Adipocyte (in vitro differentiated cells): ENCODE results near the gene CORO2B.

Experiments used
- DNase-seq: peaks from one replicate; pipeline ENCODE4 v3.0.0-alpha.2; 2015; ENCODE audit warnings: low read depth
- H3K27me3 ChIP-seq: replicated peaks from 2 replicates; pipeline ENCODE4 v1.7.0; 2013; ENCODE audit warnings: mild to moderate bottlenecking, low read length, moderate library complexity; ENCODE audit not compliant: control insufficient read depth, insufficient read depth
- H3K36me3 ChIP-seq: 2 replicates; pipeline ENCODE4 v1.7.0; 2013; ENCODE audit warnings: low read length, mild to moderate bottlenecking, moderate library complexity; ENCODE audit not compliant: control insufficient read depth, insufficient read depth, severe bottlenecking
- H3K4me1 ChIP-seq: 2 replicates; pipeline ENCODE4 v1.7.0; 2013; ENCODE audit warnings: mild to moderate bottlenecking, low read length, moderate library complexity; ENCODE audit not compliant: control insufficient read depth, insufficient read depth
- H3K4me3 ChIP-seq: 2 replicates; pipeline ENCODE4 v1.7.0; 2013; ENCODE audit warnings: mild to moderate bottlenecking, low read length, moderate library complexity
- H3K9ac ChIP-seq: 2 replicates; pipeline ENCODE4 v1.7.0; 2013; ENCODE audit warnings: mild to moderate bottlenecking, low read length, moderate library complexity
- H3K9me3 ChIP-seq: 2 replicates; pipeline ENCODE4 v1.7.0; 2013; ENCODE audit warnings: mild to moderate bottlenecking, low read length, moderate library complexity; ENCODE audit not compliant: control insufficient read depth

The CORO2B gene

GRCh38 chr15:68615811-68616210, 37.0 kb downstream of the CORO2B start:
- DNase-seq = no peak
- H3K36me3 ChIP-seq = no peaks in the 10 kb centered on the region
- no peak overlapping the region for H3K9ac ChIP-seq
- H3K4me3 ChIP-seq = no peak overlapping the region
- H3K4me1 ChIP-seq = peaks cover 52% of the 10 kb centered on the region
- no peaks in the 10 kb centered on the region for H3K9me3 ChIP-seq
- H3K27me3 ChIP-seq = no peaks in the 10 kb centered on the region

DNA sequence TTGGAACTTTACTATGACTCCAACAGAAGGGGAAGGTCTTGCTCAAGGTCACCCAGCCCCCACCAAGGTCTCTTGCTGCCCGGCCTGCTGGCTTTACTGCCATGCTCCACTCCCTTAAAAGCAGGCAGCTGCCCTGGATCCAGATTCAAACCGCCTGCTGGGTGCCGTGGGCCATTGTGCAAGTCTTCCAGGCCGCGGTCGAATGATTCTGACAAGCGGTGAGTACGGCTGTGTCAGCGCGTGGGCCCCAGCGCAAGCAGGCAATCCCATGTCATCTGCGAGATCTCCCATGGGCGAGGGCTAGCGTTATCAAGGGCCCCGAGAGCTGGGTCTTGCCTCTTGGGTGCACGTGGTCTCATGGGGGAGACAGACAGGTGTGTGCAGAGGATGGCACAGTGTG, 37.6 kb downstream of the CORO2B start:
- no peaks in the 10 kb centered on the region for H3K27me3 ChIP-seq

DNA sequence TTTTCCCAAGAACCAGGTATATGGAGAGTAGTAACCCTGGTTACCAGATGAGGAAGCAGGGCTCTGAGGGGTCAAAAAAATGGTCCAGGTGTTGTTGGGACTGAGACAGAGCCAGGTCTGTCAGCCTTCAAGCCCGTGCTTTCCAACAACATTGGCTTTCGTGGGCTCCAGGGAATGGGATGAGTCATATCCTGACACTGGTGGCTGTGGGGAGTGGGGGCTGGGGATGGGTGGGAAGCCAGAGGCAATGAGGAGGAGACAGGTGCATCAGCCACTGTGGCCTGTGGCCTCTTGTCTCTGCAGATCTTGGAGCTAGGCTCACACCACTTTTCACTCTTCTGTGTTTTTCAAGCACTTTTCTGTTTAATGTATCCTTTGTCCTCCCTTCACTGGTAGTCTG, 38.2 kb downstream of the CORO2B start:
- Histone ChIP-seq H3K9me3 (no peaks in the 10 kb centered on the region), H3K27me3 (no peaks in the 10 kb centered on the region), H3K9ac (no peak overlapping the region), H3K4me3 (no peak overlapping the region), H3K4me1 (peaks cover 64% of the 10 kb centered on the region), H3K36me3 (no peaks in the 10 kb centered on the region)
- DNase-seq = no peak

More for the DNA sequence above, 37.6 kb downstream of the CORO2B start:
- no peaks in the 10 kb centered on the region for H3K36me3 ChIP-seq
- no peak for DNase-seq
- peaks cover 58% of the 10 kb centered on the region for H3K4me1 ChIP-seq
- H3K9ac ChIP-seq = no peak overlapping the region
- H3K4me3 ChIP-seq = no peak overlapping the region
- H3K9me3 ChIP-seq = no peaks in the 10 kb centered on the region

DNA sequence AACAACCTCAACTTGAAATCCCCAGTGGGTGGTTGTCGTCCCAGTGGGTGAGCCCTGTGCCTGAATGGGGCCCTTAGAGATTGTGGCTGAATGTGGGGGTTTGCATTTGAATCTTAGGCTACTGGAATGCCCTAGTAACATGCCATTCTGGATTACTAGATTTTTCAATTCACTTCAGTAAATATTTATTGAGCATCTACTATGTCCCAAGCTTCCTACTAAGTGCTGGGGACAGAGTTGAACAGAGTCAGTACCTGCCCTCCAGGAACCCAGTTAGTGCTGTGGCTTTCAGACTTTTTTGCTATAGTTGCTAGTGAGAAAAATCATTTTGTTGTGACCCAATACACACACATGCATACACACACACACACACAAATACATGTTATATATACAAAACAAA, 39.0 kb downstream of the CORO2B start:
- Histone ChIP-seq H3K4me3 (no peak overlapping the region), H3K27me3 (no peaks in the 10 kb centered on the region), H3K9me3 (no peaks in the 10 kb centered on the region), H3K9ac (no peak overlapping the region), H3K4me1 (peaks cover 66% of the 10 kb centered on the region), H3K36me3 (no peaks in the 10 kb centered on the region)
- no peak for DNase-seq

DNA sequence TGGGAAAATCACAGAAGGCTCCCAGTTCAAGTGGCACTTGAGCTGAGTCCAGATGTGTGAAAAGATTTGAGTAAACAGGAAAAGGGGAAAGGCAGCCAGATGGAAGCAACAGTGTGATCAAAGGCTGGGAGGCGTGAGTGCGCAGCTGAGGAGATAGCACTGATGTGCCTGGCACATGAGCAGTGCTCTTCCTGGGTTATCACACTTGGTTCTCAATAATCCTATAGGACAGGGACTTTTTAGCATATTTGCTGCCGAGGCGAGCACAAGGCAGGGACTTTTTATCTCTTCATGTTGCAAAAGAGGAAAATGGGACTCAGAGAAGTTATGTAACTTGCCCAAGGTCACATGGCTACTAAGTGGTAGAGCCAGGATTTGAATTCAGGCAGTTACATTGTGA, 39.6 kb downstream of the CORO2B start:
- Histone ChIP-seq H3K9ac (no peak overlapping the region), H3K27me3 (no peaks in the 10 kb centered on the region), H3K9me3 (no peaks in the 10 kb centered on the region), H3K4me3 (no peak overlapping the region), H3K36me3 (no peaks in the 10 kb centered on the region), H3K4me1 (peaks cover 66% of the 10 kb centered on the region)
- DNase-seq = no peak

DNA sequence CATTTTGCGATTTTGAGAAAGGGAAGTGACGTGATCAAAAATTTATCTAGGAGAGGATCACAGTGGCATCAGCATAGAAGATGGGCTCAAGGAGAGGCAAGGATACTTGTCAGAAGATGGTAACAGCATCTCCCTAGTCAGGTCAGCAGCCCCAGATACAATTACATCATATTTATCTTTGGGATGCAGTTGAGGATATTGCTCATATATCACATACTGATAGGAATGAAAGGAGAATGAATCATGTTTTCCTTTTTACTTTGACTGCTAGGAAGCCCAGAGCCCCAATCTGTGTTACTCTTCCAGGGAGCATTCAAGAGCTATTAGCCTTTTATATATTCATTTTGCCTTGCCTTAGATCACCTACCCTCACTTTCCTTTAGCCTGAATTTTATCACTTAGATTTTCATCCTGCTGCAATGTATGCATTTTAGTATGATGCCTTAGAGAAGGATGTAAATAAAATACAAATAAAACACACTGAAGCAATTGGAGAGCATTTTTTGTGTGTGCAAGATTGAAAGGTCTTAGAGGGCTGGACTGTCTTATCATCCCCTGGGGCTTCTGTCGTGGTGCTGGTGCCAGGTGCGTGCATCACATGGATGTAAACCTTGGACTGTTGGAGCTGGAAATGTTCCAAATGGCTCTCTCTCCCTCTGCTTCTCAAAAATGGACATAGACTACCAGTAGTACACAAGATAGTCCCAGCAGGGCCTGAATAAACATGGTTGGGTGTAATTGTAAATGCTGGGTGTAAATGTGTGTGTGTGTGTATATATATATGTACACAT, 40.3 kb downstream of the CORO2B start:
- Histone ChIP-seq H3K9me3 (no peaks in the 10 kb centered on the region), H3K4me1 (peaks cover 66% of the 10 kb centered on the region), H3K4me3 (no peak overlapping the region), H3K27me3 (no peaks in the 10 kb centered on the region), H3K36me3 (no peaks in the 10 kb centered on the region), H3K9ac (no peak overlapping the region)
- no peak for DNase-seq

DNA sequence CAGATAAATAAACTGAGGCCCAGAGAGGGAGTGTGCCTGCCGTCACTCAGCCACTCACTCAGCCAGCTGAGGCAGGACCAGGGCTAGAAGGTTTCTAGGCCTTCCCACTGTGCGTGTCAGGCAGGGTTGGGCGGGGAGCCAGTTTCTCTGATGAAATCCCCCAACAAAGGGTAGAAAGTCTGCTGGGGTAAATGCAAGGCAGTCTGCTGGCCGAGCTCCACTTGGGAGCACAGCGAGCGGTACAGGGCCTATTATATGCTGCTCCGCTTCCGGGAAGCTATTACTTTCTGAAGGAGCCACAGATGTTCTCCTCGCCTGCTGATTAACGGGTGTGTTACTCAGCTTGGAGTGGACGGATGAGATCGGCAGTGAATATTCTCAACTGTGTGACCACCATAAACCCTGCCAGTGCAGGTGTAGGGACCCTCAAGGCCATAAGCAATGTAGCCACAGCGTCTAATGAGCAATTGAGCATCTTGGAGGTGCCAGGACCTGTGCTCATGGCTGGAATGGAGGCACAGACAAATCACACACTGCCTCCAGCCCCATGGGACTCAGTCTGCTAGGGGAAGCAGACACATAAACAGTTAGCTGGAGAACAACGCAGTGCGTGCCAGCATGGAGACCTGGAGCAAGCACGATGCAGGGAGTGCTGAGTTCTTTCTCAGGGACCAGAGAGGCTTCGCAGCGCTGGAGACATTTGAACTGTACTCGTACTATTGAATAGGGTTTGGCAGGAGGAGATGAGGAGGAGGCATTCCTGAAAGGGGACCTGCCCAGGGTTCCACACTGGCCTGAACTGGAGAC, 42.1 kb downstream of the CORO2B start:
- Histone ChIP-seq H3K4me3 (peak overlapping the region; percentile 73), H3K27me3 (no peaks in the 10 kb centered on the region), H3K9me3 (no peaks in the 10 kb centered on the region), H3K9ac (peak overlapping the region; percentile 71), H3K4me1 (peaks cover 48% of the 10 kb centered on the region), H3K36me3 (no peaks in the 10 kb centered on the region)
- DNase-seq = peak; percentile 47

DNA sequence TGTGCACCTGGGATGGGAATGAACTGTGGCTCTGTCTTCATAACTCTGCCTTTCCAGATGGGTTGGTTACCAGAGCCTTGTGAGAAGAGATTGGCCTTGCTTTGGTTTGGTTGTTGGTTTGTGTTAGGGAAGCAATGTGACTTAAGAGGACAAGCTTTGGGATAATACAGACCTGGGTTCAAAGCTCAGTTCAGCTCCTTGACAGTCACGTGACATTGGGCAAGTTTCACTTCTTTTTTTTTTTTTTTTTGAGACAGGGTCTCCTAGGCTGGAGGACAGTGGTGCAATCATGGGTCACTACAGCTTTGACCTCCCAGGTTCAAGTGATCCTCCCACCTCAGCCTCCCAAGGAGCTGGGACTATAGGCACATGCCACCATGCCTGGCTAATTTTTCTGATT, 42.7 kb downstream of the CORO2B start:
- H3K36me3 ChIP-seq = no peaks in the 10 kb centered on the region
- peaks cover 48% of the 10 kb centered on the region for H3K4me1 ChIP-seq
- DNase-seq = no peak
- peak overlapping the region; percentile 71 for H3K9ac ChIP-seq
- H3K27me3 ChIP-seq = no peaks in the 10 kb centered on the region
- no peaks in the 10 kb centered on the region for H3K9me3 ChIP-seq
- peak overlapping the region; percentile 73 for H3K4me3 ChIP-seq

GRCh38 chr15:68623301-68623892, 44.6 kb downstream of the CORO2B start:
- H3K4me1 ChIP-seq = peaks cover 39% of the 10 kb centered on the region
- no peak overlapping the region for H3K9ac ChIP-seq
- no peaks in the 10 kb centered on the region for H3K9me3 ChIP-seq
- no peak overlapping the region for H3K4me3 ChIP-seq
- no peak for DNase-seq
- H3K36me3 ChIP-seq = no peaks in the 10 kb centered on the region
- H3K27me3 ChIP-seq = no peaks in the 10 kb centered on the region

GRCh38 chr15:68625853-68626252, 47.1 kb downstream of the CORO2B start:
- Histone ChIP-seq H3K4me3 (no peak overlapping the region), H3K9ac (no peak overlapping the region)
- no peak for DNase-seq

GRCh38 chr15:68626283-68626682, 47.5 kb downstream of the CORO2B start:
- Histone ChIP-seq H3K9ac (no peak overlapping the region), H3K4me3 (no peak overlapping the region), H3K36me3 (no peaks in the 10 kb centered on the region), H3K27me3 (no peaks in the 10 kb centered on the region), H3K9me3 (no peaks in the 10 kb centered on the region), H3K4me1 (peaks cover 15% of the 10 kb centered on the region)
- DNase-seq = no peak

More at GRCh38 chr15:68625853-68626252, 47.1 kb downstream of the CORO2B start:
- no peaks in the 10 kb centered on the region for H3K9me3 ChIP-seq
- no peaks in the 10 kb centered on the region for H3K27me3 ChIP-seq
- H3K36me3 ChIP-seq = no peaks in the 10 kb centered on the region
- H3K4me1 ChIP-seq = peaks cover 20% of the 10 kb centered on the region
